Duodenal mucosa (tissue), 2 donors: Measurements from ENCODE around the gene EHD3.

Experiments used
- H3K27ac ChIP-seq: one replicate; pipeline ENCODE4 v1.7.0; 2013; ENCODE audit warnings: low read depth, low read length
- H3K27me3 ChIP-seq, 2 donors: one replicate each; pipeline ENCODE4 v1.7.0; 2013; ENCODE audit warnings: low read length in 2 of 2, control low read depth in 1 of 2; ENCODE audit not compliant: insufficient read depth in 2 of 2, control insufficient read depth in 1 of 2
- H3K36me3 ChIP-seq, 2 donors: one replicate each; pipeline ENCODE4 v1.7.0; 2013; ENCODE audit warnings: low read length in 2 of 2, control low read depth in 1 of 2; ENCODE audit not compliant: insufficient read depth in 2 of 2, control insufficient read depth in 1 of 2
- H3K4me1 ChIP-seq, 2 donors: one replicate each; pipeline ENCODE4 v1.7.0; 2013; ENCODE audit warnings: low read length in 2 of 2, control low read depth in 1 of 2; ENCODE audit not compliant: insufficient read depth in 2 of 2, control insufficient read depth in 1 of 2
- H3K4me3 ChIP-seq, 2 donors: one replicate each; pipeline ENCODE4 v1.7.0; 2013; ENCODE audit warnings: low read length in 2 of 2, low read depth in 1 of 2
- H3K9ac ChIP-seq, 2 donors: one replicate each; pipeline ENCODE4 v1.7.0; 2013; ENCODE audit warnings: low read length in 2 of 2, low read depth in 1 of 2
- H3K9me3 ChIP-seq, 2 donors: one replicate each; pipeline ENCODE4 v1.7.0; 2013; ENCODE audit warnings: low read length in 2 of 2, control low read depth in 1 of 2; ENCODE audit not compliant: control insufficient read depth in 1 of 2

Gene EHD3

DNA sequence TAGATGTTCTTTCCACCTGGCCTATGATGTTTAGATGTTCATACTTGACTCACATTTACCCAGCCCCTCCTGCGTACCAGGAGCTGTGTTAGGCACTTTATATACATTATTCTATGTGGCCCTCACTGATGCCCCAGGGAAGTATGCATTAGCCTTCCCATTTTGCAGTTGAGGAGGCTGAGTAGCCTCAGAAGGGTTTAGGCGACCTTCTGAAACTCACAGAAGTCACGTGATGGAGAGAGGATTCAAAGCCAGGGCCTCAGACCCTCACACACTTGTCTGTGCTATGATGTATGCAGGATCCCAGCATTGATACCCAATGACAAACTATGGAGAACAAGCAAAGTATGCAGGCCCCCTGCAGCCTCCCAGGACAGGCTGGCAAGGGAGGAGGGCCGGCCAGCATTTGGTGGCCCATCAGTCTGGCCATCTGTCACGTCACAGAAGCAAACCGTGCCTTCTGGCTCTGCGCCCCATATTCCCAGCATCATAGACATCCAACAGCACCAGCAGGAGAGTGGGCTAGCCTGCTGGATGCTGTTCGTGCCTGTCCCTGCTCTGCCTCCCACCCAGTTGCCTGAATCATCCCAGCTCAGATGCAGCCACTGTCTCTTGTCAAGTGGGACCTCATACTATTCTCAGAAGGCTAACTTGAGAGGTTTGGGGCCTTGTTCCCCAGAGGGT is 33.6 kb downstream of the EHD3 start:
- no peak overlapping the region for H3K27ac ChIP-seq
- H3K4me1 ChIP-seq, result no peaks in the 10 kb centered on the region
- no peaks in the 10 kb centered on the region for H3K27me3 ChIP-seq
- H3K4me3 ChIP-seq, result no peak overlapping the region
- H3K9me3 ChIP-seq, result no peaks in the 10 kb centered on the region
- no peak overlapping the region for H3K9ac ChIP-seq
- H3K36me3 ChIP-seq, result no peaks in the 10 kb centered on the region

DNA sequence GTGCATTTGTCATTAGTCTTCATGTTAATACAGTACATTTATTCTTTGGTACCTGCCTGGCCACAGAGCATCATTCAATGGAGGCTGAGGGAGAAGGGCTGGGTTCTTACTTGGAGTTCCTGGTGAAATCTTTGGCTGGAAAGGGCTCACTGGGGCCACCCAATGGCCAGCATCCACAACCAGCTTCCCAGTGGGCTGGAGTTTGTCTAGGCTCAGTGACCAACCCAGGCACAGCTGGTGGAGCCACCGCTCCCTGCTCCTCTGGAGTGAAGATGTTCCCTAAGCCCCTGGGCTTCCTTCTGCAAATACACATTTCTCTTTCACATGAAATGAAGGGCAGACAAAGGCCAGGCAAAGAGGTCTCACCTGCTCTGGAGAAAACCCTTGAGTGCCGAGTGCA is 34.4 kb downstream of the EHD3 start:
- Histone ChIP-seq H3K9me3 (no peaks in the 10 kb centered on the region), H3K27ac (no peak overlapping the region), H3K36me3 (no peaks in the 10 kb centered on the region), H3K9ac (no peak overlapping the region), H3K27me3 (no peaks in the 10 kb centered on the region), H3K4me3 (no peak overlapping the region), H3K4me1 (no peaks in the 10 kb centered on the region)

DNA sequence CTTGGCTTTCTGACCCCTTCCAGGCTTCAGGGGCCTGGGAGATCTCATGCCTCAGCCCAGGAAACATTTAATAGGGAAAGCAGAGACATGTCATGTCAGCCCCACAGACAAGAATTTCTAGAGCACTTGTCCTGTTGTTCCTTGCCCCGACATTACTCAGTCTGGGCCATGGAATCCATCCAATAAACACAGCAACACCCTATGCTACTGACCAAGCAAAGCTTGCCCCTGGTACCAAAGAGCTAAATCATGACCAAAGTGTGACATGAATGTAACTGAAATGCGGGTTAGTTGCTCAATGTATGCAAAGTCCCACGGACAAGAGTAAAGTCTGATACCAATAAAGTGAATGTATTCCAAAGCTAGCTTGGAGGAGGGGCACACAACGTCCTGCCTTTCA is 35.1 kb downstream of the EHD3 start:
- H3K36me3 ChIP-seq, result no peaks in the 10 kb centered on the region
- no peaks in the 10 kb centered on the region for H3K9me3 ChIP-seq
- no peaks in the 10 kb centered on the region for H3K27me3 ChIP-seq
- H3K4me3 ChIP-seq, result no peak overlapping the region
- H3K27ac ChIP-seq, result no peak overlapping the region
- no peak overlapping the region for H3K9ac ChIP-seq
- H3K4me1 ChIP-seq, result no peaks in the 10 kb centered on the region

DNA sequence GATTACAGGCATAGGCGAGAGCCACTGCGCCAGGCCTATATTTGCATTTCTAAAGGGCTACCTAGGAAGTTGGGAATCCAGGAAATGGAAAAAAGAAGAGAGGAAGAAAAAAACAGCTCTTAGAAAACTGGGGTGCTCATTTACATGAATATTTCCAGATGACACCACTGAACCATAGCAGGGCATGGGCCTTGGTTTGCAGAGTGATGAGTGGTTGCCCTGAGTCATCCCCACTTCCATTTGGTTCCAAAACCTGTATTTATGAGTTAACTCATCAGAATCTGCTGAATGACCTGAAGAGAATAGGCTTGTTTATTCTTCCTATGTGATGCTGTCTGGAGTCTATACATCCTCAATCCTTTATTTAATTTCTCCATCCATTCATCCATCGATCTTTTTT is 36.2 kb downstream of the EHD3 start:
- no peak overlapping the region for H3K4me3 ChIP-seq
- no peak overlapping the region for H3K9ac ChIP-seq
- no peaks in the 10 kb centered on the region for H3K9me3 ChIP-seq
- no peaks in the 10 kb centered on the region for H3K36me3 ChIP-seq
- H3K27me3 ChIP-seq, result peaks cover 0 to 5% of the 10 kb centered on the region in 2 donors
- no peak overlapping the region for H3K27ac ChIP-seq
- H3K4me1 ChIP-seq, result peaks cover 0 to 2% of the 10 kb centered on the region in 2 donors

DNA sequence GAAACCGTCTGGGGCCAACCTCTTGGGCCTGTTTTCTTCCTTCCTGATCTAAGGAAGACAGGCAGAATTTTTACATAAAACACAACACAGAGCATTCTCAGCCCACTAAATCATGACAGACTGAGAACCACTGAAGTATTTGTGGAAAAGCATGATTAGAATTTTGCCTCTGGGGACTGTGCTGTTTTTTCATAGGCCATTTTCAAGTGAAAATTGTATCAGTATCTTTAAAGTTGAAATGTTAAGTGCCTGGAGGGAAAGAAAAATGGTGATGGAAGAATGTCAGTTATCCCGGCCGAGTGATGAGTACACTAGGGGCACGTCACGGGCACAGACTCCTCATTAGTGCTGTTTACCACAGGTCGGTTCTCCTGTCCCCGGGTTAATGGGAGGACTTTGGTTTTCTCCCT is 36.9 kb downstream of the EHD3 start:
- Histone ChIP-seq H3K27me3 (peaks cover 0 to 5% of the 10 kb centered on the region in 2 donors), H3K9me3 (no peaks in the 10 kb centered on the region), H3K4me1 (peaks cover 0 to 2% of the 10 kb centered on the region in 2 donors), H3K27ac (no peak overlapping the region), H3K36me3 (no peaks in the 10 kb centered on the region), H3K9ac (no peak overlapping the region), H3K4me3 (no peak overlapping the region)

DNA sequence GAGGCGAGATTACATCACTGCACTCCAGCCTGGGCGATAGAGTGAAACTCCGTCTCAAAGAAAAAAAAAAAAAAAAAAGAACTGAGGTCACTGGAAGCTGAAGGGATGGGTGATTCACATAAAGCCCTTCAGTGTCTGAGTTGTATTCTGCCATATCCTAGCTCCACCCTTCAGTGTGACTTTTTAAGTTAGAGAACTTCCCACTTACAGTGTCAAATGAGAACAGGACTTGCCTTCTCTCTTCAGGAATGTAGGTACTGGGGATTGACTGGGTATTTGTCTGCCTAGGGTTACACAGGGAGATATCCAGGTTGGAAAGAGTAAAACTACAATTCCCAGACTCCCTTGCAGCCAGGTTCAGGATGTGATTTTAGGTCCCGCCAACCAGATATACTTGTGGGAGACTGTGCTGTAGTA is 37.9 kb downstream of the EHD3 start:
- H3K4me3 ChIP-seq, result no peak overlapping the region
- peaks cover 0 to 5% of the 10 kb centered on the region in 2 donors for H3K27me3 ChIP-seq
- H3K9me3 ChIP-seq, result no peaks in the 10 kb centered on the region
- no peak overlapping the region for H3K27ac ChIP-seq
- peaks cover 0 to 2% of the 10 kb centered on the region in 2 donors for H3K4me1 ChIP-seq
- H3K36me3 ChIP-seq, result no peaks in the 10 kb centered on the region
- no peak overlapping the region for H3K9ac ChIP-seq

DNA sequence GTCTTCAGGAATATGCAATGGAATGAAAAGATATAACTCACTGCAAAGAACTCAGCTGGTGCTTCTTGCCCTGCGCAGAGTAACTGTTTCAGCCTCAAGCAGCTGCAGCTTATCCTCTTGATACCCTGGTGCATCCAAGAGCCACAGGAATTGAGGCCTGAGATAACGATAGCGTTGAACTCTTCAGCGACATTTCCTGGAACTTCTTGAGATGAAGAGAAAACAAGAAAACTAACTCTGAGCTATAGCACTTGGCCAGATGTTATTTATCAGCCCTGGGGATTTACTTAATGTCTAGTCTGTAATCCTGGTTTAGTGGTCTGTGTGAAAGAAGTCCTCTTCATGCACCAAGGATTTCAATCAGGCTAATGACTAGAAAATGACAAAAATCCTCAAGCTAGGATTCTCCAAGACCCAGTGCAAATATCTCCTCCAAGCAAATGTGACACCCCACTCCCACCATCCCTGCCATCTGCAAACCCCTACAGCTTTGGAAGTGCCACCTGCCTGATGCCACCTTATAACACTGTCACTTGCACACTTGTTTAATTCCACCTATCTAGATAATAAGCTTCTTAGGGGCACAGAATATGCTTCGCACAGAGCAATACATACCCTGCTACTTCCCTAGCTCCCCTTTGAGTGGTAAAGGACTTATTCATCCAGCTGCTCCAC is 40.6 kb downstream of the EHD3 start:
- Histone ChIP-seq H3K9ac (no peak overlapping the region), H3K36me3 (no peaks in the 10 kb centered on the region), H3K27me3 (peaks cover 0 to 5% of the 10 kb centered on the region in 2 donors), H3K4me3 (no peak overlapping the region), H3K4me1 (peaks cover 0 to 2% of the 10 kb centered on the region in 2 donors), H3K9me3 (no peaks in the 10 kb centered on the region), H3K27ac (no peak overlapping the region)

DNA sequence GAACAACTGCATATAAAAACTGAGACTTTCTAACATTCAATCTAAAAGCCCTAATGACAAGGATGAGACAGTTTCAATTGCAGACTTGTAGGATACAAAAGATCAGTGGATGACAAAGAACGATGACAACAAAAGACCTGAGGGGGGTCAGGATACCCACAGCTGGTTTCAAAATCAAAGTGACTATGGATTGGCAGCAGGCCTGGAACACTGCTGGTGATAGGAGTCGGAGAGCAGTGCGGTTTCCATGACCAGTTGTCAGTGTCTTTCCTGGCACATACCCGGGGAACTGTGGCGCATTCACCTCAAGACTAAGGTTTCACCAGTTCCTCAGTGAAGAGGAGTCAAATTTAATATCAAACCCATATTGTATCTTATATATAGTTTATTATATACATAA is 42.0 kb downstream of the EHD3 start:
- Histone ChIP-seq H3K9me3 (no peaks in the 10 kb centered on the region), H3K27me3 (peaks cover 0 to 5% of the 10 kb centered on the region in 2 donors), H3K9ac (no peak overlapping the region), H3K4me3 (no peak overlapping the region), H3K27ac (no peak overlapping the region), H3K4me1 (peaks cover 0 to 2% of the 10 kb centered on the region in 2 donors), H3K36me3 (no peaks in the 10 kb centered on the region)

DNA sequence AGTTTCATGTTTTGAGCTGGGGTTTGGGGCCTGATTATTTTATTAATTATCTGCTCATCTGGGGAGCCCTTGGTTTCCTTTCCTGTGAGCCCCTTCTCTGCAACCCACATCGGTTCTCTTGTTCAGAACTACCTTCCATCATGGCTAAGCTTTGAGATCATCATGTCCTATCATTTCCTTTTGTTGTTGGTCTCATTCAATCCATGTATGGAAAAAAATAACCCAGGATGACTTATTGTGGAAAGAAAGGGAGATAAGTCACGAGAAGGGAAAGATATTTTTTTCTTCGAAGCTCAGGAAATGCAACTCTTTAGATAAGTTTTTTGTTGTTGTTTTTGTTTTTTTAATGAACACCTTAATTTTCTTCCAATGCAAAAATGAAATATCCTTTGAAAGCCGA is 43.7 kb downstream of the EHD3 start:
- Histone ChIP-seq H3K4me3 (no peak overlapping the region), H3K4me1 (peaks cover 0 to 2% of the 10 kb centered on the region in 2 donors), H3K27me3 (peaks cover 0 to 5% of the 10 kb centered on the region in 2 donors), H3K27ac (no peak overlapping the region), H3K36me3 (no peaks in the 10 kb centered on the region), H3K9ac (no peak overlapping the region), H3K9me3 (no peaks in the 10 kb centered on the region)

DNA sequence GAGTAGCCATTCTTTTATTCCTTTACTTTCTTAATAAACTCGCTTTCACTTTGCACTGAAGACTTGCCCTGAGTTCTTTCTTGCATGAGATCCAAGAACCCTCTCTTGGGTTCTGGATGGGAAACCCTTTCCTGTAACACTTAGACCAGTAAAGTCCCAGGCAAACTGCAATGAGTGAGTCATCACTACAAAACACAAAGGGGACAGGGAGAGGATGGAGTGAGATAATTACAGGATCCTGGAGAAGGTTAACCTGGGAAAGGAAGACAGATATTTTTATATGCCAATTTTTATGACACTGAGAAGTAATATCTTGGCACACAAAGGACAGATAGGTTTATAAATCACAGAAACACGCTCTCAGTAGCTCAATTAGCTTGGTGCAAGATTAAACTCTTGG is 48.7 kb downstream of the EHD3 start:
- Histone ChIP-seq H3K36me3 (no peaks in the 10 kb centered on the region), H3K27ac (no peak overlapping the region), H3K4me3 (no peak overlapping the region), H3K4me1 (no peaks in the 10 kb centered on the region), H3K27me3 (no peaks in the 10 kb centered on the region), H3K9ac (no peak overlapping the region), H3K9me3 (no peaks in the 10 kb centered on the region)
